Activated CD4-positive, alpha-beta T cell treated with anti-CD3 and anti-CD28 coated beads for 4 hours (primary cell): ENCODE results near the gene RAPGEF1.
"Not testable (repeated sequence)": the region's sequence is repeated elsewhere in the genome, so short reads cannot be mapped to it uniquely, and the experiment has no call there.

ENCODE experiments used
- DNase-seq, 2 donors: peaks; one replicate each; pipeline ENCODE4 v3.0.0-alpha.2; 2020

The RAPGEF1 gene

GRCh38 chr9:131739959-131740648 is at the start of gene RAPGEF1:
Gene RAPGEF1, minus strand, starts transcription at chr9:131740076. Its CDS starts 246 bp downstream, at chr9:131739830.
- DNase-seq = peak; percentile 80 to 82

DNA sequence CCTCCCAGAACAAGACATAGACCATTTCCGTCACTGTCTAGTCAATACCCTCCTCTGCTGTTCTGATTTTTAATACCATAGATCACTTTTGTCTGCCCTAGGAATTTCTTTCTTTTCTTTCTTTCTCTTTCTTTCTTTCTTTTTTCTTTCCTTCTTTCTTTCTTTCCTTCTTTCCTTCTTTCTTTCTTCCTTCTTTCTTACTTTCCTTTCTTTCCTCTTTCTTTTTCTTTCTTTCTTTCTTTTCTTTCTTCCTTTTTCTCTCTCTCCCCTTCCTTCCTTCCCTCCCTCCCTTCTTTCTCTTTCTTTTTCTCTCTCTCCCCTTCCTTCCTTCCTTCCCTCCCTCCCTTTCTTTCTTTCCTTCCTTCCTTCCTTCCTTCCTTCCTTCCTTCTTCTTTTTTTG is 49.0 kb upstream of the RAPGEF1 start:
- DNase-seq = no peak

- no peak for DNase-seq
Measured at GRCh38 chr9:131787838-131788237, 48.0 kb upstream of the RAPGEF1 start.

- DNase-seq = no peak
Measured at GRCh38 chr9:131784748-131785501, 45.0 kb upstream of the RAPGEF1 start.

GRCh38 chr9:131781069-131781468 is 41.2 kb upstream of the RAPGEF1 start:
- no peak for DNase-seq

DNA sequence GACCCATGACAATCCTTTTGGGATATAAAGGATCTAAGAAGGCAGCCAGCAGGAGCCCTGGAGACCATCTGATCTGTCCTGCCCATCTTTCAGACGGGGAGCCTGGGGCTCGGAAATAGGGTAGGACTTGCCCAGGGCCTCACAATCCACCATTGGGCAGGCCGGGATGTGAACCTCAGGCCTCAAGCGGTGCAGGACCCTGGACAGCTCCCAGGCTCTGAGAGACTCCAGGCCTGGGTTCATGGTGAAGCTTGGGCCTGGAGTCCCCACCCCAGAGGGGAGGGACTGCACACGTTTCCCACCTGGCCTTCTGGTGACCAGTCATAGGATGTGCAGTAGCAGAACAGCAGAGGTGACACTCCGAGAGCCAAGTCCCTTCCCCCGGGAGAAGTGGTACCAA is 36.6 kb upstream of the RAPGEF1 start:
- no peak for DNase-seq

- no peak for DNase-seq
Measured at GRCh38 chr9:131776036-131776435, 36.2 kb upstream of the RAPGEF1 start.

- DNase-seq = no peak
Measured at GRCh38 chr9:131774636-131775035, 34.8 kb upstream of the RAPGEF1 start.

DNA sequence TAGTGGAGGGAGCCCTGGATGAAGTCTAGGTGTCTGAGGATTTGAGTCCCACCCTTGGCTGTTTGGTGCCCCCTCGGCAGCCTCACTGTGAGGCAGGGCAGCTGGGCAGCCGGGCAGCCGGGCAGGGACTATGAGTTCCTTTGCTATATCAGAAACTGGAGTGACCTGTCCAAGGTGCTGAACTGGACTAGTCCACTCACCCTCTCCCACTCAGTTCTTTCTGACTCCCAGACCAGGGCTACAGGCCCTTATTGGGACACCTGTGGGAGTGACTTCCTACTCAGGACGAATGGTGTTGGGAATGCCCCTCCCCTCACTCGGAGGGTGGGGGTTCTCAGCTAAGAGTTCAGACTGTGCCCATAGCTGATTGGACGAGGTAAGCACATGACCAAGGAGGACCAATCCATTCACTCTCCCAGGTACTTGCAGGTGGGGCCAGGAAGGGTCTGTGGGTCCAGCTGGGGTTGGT is 34.1 kb upstream of the RAPGEF1 start:
- DNase-seq = peak in 1 of 2 donors; percentile 13

DNA sequence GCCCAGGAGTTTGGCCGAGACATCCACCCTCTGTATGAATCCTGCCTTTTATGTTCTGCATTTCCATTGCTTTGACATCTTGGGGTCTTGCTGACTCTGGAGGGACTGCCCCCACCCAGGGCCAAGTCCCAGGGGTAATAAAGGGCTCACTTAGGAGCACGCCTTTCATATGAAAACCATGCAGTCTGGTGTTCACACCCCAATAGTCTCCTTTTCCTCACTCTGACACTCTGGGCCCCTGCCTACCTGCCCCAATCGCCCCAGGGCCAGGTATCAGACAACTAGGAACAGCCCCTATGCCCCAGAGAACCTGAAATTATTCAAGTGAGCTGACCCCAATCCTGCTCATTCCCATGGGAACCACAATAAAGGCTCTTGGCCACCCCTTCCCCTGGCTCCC is 33.1 kb upstream of the RAPGEF1 start:
- DNase-seq = no peak

DNA sequence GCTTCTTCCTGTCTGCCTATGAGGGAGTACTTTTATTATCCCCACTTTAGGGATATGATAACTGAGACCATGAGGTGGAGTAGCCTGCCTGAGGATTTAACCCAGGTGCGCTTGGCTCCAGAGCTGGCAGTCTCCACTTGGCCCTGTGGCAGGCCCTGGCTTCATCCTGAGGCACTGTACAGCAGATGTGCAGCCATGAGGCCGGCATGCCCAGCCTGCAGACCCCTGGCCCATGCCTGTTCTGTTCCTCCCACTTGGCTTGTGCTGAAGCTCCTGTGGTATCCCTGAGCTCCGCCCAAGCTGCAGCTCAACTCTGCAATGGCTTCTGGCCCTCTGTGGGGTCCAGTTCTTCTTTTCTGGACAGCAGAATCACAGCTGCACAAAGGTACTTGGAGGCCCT is 31.8 kb upstream of the RAPGEF1 start:
- DNase-seq = no peak

GRCh38 chr9:131769361-131769760 is 29.5 kb upstream of the RAPGEF1 start:
- DNase-seq = no peak

- no peak for DNase-seq
Measured at GRCh38 chr9:131764568-131764967, 24.7 kb upstream of the RAPGEF1 start.

DNA sequence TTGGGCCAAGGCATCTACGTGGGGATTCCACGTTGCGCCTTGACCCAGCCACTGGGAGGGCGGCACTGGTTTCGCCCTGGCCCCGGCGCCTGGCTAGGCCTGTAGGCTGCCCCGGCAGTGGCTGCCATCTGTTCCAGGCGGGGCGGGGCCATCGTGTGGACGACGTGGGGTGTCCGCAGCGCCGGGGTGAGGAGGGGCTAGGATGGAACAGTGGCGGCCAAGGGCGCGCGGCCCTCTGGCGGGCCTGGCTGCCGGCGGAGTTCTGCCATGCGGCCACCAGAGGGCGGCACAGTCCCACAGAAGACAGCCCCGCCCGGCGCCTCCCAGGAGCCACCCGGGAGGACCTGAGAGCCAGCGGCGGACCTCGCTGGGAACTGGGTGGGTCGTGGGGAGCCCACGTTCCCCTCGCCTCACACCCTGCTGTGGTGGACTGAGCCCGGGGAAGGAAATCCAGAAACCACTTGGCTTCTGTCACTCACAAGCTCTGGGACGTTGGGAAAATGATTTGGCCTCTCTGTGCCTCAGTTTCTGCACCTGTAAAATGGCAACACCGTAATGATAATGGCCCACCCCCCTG is 22.6 kb upstream of the RAPGEF1 start:
- peak; percentile 75 to 76 for DNase-seq

DNA sequence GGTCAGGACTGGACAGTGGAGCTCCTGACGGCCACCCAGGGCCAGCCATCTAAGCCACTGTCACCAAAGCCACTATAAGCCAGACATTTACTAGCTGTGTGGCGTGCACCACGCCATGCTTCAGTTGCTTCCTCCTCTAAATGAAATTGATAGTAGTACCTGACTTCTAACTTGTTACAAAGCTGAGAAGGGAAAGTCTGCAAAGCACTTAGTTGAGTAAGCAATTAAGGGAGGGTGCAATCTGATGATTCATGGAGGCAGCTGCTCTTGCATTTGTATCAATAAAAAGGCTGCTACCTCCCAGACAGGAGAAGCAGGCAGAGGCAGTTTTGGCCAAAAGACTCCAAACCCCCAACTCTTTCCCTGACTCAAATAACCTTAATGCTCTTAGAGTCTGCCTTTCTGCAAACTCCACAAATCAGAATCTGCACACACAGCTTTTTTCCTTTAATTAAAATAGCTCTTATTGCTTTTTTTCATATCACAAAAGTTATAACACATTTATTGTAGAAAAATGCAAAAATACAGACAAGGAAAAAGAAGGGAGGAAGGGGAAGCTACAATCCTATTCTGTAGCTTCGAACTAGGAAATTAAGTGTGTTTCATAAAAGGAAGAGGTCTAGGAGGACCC is 19.3 kb upstream of the RAPGEF1 start:
- no peak for DNase-seq

DNA sequence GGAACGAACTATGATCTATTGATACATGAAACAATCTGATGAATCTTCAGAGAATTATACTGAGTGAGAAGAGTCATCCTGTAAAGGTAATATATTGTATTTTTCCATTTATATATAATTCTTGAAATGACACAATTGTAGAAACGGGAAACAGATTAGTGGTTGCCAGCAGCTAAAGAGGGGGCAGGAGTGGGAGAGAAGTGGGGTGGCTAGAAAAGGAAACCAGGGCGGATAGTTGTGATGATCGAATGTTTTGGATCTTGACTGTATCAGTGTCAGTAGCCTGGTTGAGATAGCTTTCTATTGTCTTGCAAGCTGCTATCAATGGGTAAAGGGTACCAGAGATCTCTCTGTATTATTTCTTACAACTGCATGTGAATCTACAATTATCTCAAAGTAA is 17.7 kb upstream of the RAPGEF1 start:
- no peak for DNase-seq

DNA sequence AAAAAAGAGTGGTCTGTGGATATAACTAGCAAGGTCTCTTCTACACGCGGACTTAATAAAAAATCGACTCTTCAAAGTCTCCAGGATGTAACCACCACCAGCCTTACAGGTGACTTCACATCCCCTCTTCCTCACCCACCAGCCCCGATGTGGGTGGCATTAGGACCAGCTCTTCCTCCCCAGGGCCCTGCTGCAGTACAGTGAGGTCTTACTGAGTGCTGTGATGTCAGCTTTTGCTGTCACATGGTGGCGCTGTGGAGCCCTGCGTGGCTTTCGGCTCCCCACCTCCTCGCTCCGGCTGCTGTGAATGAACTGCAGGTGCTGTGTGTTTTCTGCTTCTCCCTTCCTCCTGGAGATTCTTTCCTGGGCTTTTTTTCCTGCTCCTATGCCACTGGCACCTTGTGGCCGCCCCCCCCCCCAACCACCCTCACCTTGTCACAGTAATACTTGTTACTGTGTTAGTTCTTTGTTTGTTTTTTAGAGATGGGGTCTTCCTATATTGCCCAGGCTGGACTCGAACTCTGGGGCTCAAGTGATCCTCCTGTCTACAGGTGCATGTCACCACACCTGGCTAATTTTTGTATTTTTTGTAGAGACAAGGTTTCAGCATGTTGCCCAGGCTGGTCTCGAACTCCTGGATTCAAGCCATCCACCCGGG is 15.8 kb upstream of the RAPGEF1 start:
- DNase-seq = peak; percentile 84 to 89

- no peak for DNase-seq
Measured at GRCh38 chr9:131754846-131755245, 15.0 kb upstream of the RAPGEF1 start.

- not testable (repeated sequence) for DNase-seq
Measured at GRCh38 chr9:131753751-131754150, 13.9 kb upstream of the RAPGEF1 start.

GRCh38 chr9:131752231-131752884 is 12.5 kb upstream of the RAPGEF1 start:
- no peak for DNase-seq

GRCh38 chr9:131748411-131748955 is 8.6 kb upstream of the RAPGEF1 start:
- no peak for DNase-seq

- DNase-seq = peak in 1 of 2 donors; percentile 34
Measured at GRCh38 chr9:131747352-131747751, 7.5 kb upstream of the RAPGEF1 start.
